Measurements from ENCODE around the gene PRKG1. TPM values are rescaled to one million over a fixed set of nuclear protein-coding genes. Genes with fewer than 3 reads are reported as not detected.
"Not testable (repeated sequence)": the region's sequence is repeated elsewhere in the genome, so short reads cannot be mapped to it uniquely, and the experiment has no call there.

PRKG1 gene
- total RNA-seq, 1 experiment from 2014 or later = not detected

GRCh38 chr10:51196508-51197175 is 122.4 kb downstream of the PRKG1 start:
- in situ Hi-C loops (cut with HindIII; ENCODE audit: low pct_unique_long_range_greater_than_20kb, low sequenced_read_pairs) = no loop called here
- no peak for DNase-seq (ENCODE audit: low read depth)

- in situ Hi-C loops (cut with HindIII; ENCODE audit: low pct_unique_long_range_greater_than_20kb, low sequenced_read_pairs) = no loop called here
- no peak for DNase-seq (ENCODE audit: low read depth)
Observed at GRCh38 chr10:51198170-51198569, 123.9 kb downstream of the PRKG1 start.

GRCh38 chr10:51201947-51202346 is 127.7 kb downstream of the PRKG1 start:
- in situ Hi-C loops (cut with HindIII; ENCODE audit: low pct_unique_long_range_greater_than_20kb, low sequenced_read_pairs) = no loop called here
- DNase-seq (ENCODE audit: low read depth) = no peak

DNA sequence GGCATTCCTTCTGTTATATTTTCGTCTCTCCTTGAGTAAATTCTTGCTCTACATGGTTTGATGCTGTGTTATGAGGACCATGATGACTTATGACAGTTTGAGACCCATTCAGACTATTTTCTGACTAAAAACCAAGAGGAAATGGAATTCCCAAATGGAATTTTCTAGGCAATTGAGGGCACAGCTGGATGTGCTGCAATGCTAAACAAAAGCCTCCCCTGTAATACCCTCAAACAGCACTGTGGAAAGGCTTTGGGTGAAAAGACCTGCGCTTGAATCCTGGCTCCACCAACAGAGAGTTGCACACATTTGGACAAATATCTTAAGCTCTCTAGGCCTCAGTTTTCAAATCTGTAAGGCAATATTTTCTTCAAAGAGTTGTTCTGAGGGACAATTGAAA is 129.1 kb downstream of the PRKG1 start:
- in situ Hi-C loops (cut with HindIII; ENCODE audit: low pct_unique_long_range_greater_than_20kb, low sequenced_read_pairs) = no loop called here
- DNase-seq (ENCODE audit: low read depth) = no peak

DNA sequence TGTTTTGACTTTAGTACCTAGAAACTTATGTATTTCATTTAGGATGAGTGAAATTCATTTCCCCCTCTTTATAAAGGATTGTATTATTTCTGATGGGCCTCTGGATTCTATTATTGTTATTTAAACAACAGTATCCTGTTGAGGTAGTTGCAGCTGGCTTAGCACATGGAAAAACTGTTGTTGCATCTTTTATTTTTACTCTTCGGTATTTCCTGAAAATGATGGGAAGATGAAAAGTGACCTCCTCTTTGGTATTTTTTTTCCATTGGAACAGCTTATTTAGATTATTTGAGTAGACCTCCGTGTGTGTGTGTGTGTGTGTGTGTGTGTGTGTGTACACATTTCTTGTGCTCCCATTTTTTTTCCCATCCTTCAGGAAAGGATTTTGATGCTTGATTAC is 129.8 kb downstream of the PRKG1 start:
- in situ Hi-C loops (cut with HindIII; ENCODE audit: low pct_unique_long_range_greater_than_20kb, low sequenced_read_pairs) = no loop called here
- DNase-seq (ENCODE audit: low read depth) = no peak

- in situ Hi-C loops (cut with HindIII; ENCODE audit: low pct_unique_long_range_greater_than_20kb, low sequenced_read_pairs) = no loop called here
- no peak for DNase-seq (ENCODE audit: low read depth)
Observed at GRCh38 chr10:51204701-51205100, 130.4 kb downstream of the PRKG1 start.

- no peak for DNase-seq (ENCODE audit: low read depth)
- in situ Hi-C loops (cut with HindIII; ENCODE audit: low pct_unique_long_range_greater_than_20kb, low sequenced_read_pairs) = no loop called here
Observed at GRCh38 chr10:51206500-51206899, 132.2 kb downstream of the PRKG1 start.

DNA sequence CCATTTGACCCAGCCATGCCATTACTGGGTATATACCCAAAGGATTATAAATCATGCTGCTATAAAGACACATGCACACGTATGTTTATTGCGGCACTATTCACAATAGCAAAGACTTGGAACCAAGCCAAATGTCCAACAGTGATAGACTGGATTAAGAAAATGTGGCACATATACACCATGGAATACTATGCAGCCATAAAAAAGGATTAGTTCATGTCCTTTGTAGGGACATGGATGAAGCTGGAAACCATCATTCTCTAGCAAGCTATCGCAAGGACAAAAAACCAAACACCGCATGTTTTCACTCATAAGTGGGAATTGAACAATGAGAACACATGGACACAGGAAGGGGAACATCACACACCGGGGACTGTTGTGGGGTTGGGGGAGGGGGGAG is 138.7 kb downstream of the PRKG1 start:
- DNase-seq (ENCODE audit: low read depth); in situ Hi-C loops (cut with HindIII; ENCODE audit: low pct_unique_long_range_greater_than_20kb, low sequenced_read_pairs): not testable (repeated sequence)

DNA sequence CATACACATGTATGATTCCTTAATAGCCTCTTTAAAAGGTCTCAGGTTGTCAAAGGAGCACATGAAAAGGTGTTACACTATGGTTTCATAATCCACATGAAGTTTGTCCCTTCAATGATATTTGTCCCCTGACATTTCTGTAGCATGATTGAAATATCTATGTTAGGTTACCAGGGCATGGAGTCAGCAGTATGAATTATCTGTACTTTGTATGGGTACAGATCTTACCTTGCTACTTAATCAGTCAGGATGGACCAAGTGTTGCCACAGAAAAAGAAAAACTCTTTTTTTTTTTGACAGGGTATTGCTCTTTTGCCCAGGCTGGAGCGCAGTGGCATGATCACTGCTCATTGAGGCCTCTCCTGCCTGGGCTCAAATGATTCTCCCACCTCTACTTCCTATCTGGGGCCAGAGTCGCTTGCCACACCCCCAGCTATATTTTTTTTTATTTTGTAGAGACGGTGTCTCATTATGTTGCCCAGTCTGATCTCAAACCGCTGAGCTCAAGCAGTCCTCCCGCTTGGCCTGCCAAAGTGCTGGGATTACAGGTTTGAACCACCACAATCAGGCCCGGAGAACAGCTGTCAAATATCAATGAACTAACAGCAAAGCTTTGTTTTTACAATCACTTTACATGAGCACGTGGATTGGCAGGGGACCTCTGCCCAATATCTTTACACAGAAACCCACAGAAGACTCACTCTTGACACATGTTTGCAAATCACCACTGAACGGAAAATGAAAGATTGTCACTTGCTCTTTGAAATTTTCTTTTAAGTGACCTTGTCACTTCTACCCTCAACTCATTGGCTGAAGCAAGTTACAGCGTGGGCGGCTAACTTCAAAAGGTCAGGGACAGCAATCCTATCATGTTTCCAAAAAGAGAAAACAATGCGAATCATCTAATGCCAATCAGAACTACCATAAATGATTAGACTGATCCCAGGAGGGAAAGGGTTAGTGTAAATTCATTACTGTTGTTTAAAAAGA is 140.2 kb downstream of the PRKG1 start:
- in situ Hi-C loops (cut with HindIII; ENCODE audit: low pct_unique_long_range_greater_than_20kb, low sequenced_read_pairs) = no loop called here

GRCh38 chr10:51215951-51216834 is 141.9 kb downstream of the PRKG1 start:
- DNase-seq (ENCODE audit: low read depth) = no peak
- in situ Hi-C loops (cut with HindIII; ENCODE audit: low pct_unique_long_range_greater_than_20kb, low sequenced_read_pairs) = no loop called here

More for the DNA sequence above, 140.2 kb downstream of the PRKG1 start:
- no peak for DNase-seq (ENCODE audit: low read depth)

DNA sequence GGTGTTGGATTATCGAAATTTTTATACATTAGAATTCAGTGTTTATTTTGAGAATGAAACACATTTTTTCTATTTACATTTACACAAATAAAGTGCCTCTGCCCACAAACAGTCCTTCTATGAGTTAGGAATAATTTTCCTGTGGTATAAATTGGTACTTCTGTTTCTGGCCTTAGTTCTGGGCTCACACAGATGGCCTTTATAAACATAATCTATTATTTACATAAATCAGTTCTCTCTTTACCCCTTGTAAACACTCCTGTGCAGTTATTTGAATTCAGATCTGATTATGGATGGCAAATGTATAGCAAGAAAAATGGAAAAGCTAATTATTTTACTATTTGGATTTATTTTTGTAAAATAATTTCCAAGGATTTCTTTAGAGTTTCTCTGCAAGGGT is 143.2 kb downstream of the PRKG1 start:
- DNase-seq (ENCODE audit: low read depth) = no peak
- in situ Hi-C loops (cut with HindIII; ENCODE audit: low pct_unique_long_range_greater_than_20kb, low sequenced_read_pairs) = no loop called here

DNA sequence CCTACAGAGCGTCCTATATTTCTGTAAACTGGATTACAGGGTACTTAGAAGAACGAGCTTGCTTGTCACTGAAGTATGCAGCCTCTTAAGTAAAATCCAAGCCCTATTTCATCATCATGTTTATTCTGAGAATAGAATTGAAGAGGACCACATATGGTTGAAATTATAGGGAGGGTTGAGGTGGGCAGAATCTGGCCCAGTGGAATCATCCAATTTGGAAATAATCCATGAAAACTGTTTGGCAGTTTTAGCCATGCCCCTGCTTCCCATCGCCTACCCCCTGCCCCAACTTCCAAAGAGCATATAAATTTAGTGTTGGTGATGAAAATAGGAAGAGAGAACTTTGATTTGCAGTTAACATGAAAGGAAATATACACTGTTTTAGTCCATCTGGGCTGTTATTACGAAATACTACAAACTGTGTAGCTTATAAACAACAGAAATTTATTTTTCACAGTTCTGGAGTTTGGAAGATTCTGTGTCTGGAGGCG is 150.4 kb downstream of the PRKG1 start:
- no peak for DNase-seq (ENCODE audit: low read depth)
- in situ Hi-C loops (cut with HindIII; ENCODE audit: low pct_unique_long_range_greater_than_20kb, low sequenced_read_pairs) = no loop called here

DNA sequence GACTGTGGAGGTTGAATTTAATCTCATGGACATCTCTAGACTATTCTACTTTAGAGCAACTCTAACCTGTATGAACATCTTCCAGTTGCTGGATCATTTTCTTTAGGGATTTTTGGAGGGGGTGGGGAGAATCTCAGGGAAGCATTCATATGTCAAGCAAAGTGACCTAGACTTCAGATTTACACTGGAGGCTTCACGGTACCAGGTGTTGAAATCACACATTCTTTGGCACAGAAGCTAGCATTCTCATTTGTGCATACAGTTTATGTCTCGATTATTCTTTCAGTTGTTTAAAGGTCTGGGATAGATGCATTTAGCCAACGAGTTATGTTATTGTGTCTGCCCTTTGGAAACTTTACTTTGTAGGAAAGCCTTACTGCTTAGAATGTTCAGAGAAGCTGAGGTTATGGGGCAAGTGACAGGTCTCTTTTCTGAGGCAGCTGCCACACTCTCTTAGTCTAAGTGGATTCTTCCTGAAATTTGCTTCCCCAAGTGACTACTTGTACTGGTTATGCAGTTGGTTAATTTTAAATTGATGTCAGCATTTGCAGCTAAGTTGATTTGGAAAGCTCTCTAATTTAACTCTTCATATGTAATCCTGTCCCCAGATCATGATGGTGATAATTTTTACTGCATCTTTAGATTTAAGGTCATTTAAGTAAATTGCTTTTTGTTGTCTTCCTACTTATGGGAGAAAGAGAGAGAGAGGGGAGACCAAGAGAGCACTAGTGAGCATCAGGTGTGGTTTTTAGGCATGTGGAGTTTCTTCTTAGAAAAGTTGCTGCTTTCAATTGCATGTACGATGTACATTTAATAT is 153.8 kb downstream of the PRKG1 start:
- in situ Hi-C loops (cut with HindIII; ENCODE audit: low pct_unique_long_range_greater_than_20kb, low sequenced_read_pairs) = no loop called here
- no peak for DNase-seq (ENCODE audit: low read depth)

GRCh38 chr10:51228714-51229100 is 154.4 kb downstream of the PRKG1 start:
- in situ Hi-C loops (cut with HindIII; ENCODE audit: low pct_unique_long_range_greater_than_20kb, low sequenced_read_pairs) = no loop called here
- no peak for DNase-seq (ENCODE audit: low read depth)

DNA sequence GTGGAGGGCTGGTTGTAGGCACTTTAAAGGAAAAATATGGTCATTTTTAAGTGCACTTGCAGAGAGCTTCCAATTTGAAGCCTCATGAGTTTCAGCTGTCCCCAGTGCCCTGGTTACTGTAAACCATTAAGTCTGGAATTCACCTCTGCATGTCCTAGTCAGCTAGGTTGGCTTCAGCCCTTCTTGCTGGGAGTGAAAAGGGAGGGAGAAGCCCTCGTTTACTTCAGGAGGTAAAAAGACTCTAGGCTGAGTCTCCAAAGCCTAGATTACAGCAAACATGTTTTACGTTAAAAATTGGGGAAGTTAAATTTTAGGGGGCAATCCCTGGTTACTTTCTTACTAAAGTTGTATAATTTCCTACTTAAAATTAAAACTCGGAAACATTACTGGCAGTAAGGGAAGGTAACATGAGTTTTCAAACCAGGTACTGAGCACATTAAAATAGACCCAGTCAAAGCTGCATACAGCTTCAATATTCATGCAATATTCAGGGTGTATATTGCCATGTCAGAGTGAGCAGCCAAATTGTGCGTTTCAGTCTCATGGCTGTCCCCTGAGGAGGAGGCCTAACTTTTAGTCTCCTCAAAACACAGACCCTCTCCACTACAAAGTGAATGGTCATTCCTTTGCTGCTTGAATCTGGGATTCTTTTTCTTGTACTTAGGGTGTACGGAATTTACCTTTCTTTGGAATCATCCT is 156.7 kb downstream of the PRKG1 start:
- in situ Hi-C loops (cut with HindIII; ENCODE audit: low pct_unique_long_range_greater_than_20kb, low sequenced_read_pairs) = no loop called here

DNA sequence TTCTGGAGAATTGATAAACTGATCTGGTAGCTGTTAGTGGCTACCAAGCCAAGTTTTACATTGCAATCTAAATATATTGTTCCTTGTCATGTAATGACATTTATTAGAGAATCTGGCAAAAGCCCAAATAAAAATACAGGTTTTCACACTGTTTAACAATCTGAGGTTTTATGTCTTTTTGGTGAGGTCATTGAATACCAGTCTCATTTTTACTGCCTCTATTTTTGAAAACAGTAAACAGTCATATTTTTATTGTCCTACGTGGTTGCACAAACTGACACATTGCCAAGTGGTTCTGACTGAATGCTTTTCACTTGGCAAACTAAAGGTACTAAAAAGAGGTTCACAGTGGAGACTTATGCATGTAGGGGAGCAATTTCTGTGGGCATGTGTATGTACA is 157.5 kb downstream of the PRKG1 start:
- in situ Hi-C loops (cut with HindIII; ENCODE audit: low pct_unique_long_range_greater_than_20kb, low sequenced_read_pairs) = no loop called here
- no peak for DNase-seq (ENCODE audit: low read depth)

More for the DNA sequence above, 156.7 kb downstream of the PRKG1 start:
- no peak for DNase-seq (ENCODE audit: low read depth)
